ENCODE data around the gene EPN2.

EPN2 gene

DNA sequence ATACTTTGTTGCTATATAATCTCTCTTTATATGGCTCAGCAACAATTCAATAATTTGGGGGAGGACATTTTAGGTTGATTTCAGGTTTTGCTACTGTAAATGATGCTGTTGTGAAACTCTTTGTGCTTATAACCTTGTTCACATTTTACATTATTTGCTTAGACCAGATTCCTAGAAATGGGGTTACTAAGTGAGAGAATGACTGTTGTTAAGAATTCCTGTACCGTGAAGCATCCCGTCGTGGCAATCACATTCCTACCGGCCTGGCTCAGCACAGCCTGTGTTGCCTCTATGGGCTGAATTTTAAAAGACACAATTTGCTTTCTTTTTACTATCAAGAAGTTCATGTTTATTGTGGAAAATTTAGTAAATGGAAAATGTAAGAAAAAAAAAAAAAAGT, 94.0 kb downstream of the EPN2 start:
- DNase-seq (ENCODE audit: low spot score): peak; percentile 91

- DNase-seq (ENCODE audit: low spot score): no peak
These were observed 94.5 kb downstream of the EPN2 start for GRCh38 chr17:19331543-19332245.

DNA sequence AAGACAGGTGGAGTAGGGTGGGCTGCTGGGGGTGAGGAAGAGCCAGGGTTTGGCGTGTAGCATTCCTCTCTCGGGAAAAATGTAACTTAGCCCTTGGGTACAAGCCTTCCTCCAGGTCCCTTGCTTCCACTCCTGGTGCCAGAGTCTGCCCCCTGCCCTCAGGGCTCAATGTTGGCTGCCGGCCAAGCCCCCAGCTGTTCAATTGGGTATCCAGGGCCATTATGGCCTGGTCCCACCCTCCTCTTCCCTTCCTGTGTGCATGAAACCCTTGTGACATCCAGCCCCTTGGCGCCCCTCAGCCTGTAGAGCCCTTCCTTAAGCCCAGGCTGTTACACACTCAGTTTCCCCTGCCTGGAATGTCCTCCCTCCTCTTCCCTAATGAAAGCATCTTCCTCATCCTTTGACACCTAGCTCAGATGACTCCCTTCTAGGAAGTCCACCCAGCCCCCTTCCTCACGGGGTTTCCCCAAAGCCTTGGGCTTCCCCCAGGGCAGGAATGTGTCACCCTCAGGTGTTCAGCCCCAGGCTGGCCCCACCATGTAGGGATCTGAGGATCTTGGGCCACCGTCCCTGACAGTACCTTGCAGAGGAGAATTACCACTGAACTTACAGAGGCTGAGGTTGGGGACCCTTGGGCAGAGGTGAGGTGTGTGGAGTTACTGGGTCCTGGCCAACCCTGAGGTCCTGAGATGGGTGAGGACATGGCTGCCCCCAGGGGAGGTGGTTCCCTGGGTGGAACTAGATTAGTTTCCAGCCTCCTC, 95.4 kb downstream of the EPN2 start:
- DNase-seq (ENCODE audit: low spot score): no peak

- no peak for DNase-seq (ENCODE audit: low spot score)
These were observed 95.9 kb downstream of the EPN2 start for GRCh38 chr17:19333132-19333440.

GRCh38 chr17:19333736-19334290, 96.6 kb downstream of the EPN2 start:
- no peak for DNase-seq (ENCODE audit: low spot score)

DNA sequence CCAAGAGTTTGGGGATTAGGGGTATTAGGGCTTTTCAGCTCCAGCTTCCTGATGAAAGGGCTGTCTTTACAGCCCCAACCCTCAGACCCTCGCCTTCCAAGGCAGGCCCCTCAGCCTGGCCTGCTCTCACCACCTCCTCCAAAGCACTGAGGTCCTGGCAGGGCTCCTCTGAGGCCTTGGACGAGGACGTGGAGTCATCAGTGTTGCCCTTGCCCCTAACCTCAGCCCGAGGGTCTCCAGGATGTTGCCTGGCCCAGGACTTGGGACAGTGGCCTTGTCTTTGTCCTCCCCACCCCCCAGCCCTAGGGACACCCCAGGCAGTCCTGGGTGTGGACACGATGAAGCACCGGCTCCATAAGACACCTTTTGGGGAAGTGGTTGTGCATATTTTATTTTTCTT, 97.2 kb downstream of the EPN2 start:
- no peak for DNase-seq (ENCODE audit: low spot score)

DNA sequence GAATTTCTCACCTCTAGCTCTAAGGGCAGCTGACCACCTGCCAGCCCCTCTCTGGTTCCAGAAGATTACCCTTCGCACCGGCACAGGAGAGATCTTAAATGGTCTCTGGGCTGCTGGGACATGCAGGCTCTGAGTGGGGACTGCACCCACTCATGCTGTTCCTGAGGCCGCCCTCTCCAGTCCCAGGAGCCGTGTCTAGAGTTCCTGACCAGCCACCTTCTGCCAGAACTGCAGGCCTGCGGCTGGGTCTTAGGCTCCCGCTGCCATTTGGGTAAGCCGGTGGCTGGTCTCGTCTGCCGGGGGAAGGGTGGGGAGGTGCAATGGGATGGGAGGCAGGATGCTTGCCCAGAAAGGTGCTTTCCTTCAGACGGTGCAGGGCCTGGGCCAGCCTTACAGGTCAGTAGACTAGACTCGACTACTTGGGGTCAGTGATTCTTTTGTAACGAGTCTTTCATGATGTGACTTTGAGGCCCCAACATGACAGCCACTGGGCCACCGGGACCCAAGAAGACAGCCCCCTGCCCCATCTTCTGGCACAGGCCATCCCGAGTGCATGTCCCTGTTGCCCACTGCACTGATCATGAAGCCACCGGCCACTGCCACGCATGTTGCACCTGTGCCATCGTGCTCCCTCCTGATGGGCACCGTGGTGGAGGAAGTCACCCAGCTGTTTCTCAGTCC, 98.9 kb downstream of the EPN2 start:
- DNase-seq (ENCODE audit: low spot score): no peak

GRCh38 chr17:19336938-19337711, 100.0 kb downstream of the EPN2 start:
- DNase-seq (ENCODE audit: low spot score): no peak

DNA sequence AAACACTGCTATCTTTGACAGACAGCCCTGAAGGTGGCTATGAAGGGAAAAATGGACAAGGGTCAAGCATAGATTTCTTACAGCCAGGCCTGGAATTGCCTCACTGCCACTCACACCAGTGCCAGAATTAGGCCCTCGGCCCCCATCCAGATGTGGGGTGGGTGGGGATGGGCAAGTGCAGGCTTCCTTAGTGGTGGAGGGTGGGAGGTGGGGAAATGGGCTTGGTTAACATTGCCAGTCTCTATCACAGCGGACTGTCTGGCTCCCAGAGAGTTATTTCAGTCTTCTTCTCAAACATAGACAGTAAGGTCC, 100.5 kb downstream of the EPN2 start:
- no peak for DNase-seq (ENCODE audit: low spot score)

DNA sequence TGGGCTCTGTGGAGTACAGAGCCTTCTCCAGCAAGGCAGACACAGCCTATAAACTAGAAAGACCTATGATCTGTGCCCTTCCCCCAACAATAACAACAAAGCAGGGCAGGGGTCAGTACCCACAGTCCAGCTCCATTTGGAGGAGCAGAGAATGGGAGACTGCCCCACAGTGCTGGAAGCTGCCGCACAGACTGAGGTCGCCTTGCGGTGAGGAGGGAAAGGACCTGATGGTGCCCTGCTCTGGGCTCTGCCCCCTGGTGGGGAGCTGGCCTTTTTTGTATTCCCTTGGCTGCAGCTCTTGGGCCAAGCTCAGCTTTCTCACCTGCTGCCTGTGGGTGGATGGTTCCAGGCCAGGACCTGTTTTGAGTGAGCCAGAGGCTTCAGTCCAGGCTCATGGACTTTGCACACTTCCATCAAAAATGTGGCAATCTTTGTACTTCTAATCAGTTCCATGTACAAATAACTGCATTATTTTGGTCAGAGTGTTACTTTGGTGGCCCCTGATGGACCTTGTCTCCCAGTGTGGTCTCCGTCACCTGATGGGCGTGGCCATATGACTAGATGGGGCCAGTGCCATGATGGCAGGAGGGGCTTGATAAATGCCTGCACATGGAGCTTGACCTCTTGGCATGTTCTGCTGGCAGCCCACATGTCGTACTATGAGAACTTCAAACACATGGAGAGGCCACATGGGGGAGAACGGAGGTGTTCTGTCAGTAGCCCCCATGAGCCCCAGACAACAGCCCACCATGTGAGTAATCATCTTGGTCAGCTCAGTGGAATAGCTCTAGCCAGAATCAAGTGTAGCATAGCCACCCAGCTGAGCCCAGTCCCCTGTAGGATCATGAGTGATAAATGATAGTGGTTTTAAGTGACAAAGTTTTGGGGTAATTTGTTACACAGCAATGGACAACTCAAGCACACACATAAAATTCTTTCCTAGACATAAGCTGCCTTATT, 101.1 kb downstream of the EPN2 start:
- peak; percentile 31 for DNase-seq (ENCODE audit: low spot score)

- no peak for DNase-seq (ENCODE audit: low spot score)
These were observed 102.2 kb downstream of the EPN2 start for GRCh38 chr17:19339341-19339815.

GRCh38 chr17:19341211-19341631, 104.1 kb downstream of the EPN2 start:
- DNase-seq (ENCODE audit: low spot score): no peak

DNA sequence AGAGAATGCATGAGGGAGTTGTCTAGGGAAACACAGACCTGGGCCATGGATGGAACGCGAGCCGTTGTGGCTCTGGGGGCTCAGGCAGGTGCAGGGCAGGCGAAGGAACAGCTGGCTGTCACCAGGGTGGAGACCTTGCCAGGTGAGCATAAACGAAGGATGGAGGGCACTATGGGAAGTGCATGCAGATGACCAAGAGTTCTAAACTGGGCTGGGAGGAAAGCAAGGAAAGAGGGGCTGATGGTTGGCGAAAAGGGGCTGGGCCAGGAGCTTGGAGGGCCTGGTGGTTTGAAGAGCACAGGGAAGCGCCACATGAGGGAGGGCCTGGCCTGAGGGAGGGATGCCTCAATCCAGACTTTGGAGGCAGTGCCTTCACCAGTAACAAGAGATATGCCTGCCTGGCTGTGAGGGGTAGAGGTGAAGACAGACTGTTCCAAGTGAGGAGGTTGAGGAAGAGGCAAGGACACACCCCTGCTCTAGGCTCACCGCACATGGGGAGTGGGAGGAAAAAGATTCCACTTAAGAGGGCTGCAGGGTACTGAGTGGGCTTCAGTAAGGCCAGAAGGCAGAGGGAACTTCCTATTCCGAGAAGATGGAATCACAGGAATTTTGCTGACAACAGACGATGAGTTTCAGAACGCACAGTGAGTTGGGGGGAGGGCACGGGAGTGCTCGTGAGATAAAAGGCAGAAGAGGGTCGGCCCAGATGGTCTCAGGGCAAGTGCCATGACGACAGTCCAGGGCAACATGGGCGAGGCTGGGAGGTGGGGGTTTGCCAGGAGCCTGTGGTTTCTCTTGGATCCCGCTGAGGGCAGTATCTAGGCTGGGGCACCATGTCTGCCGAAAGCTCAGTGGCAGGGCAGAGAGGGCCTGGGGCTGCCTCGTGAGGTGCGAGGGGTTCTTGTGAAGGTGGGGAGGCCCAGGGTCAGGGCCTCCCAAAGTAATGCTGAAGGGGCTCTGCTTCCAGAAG, 104.8 kb downstream of the EPN2 start:
- no peak for DNase-seq (ENCODE audit: low spot score)

DNA sequence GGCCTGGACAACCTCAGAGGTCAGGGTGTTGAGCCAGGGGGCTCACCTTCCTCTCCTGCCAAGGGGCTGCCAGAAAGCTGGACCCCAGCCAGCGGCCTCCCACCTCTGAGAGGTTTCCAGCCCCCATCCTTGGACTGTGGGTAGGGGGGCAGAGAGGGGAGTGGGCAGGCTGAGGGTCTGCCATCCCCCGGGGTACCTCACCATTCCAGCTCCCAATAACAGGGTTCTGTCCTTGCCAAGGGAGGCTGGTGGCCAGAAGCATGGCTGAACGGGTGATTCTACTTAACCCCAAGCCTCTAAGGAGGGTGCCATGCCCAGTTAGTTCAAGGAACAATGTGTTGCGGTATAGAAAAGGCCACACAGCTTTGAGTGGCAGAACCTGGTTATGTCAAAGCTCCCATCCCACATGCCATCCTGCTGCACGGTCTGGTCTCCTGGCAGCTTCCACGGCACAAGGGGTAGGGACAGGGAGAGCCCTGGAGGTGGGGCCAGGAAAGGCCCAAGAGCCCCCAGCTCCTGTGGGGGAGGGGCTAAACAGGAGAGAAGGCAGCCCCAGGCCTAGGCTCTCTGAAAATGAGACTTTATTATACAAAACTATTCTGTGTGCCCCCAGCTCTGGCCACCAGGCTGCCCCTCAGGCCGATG, 105.6 kb downstream of the EPN2 start:
- DNase-seq (ENCODE audit: low spot score): no peak

DNA sequence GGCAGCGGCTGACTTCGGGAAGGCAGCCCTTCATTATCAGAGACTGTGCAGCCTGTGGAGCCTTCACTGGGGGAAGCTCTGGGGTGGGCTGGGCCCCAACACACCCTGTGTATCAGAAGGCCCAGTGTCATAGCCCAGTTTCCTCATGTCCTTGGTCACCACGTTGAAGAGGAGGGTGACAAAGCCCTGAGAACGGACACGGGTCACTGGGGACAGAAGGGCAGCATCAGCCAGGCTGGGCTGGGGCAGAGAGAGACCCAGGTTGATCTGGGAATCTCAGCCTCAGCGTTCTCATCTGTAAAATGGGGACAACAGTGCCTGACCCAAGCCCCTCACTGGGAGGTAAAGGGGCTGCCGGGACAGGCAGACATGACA, 106.1 kb downstream of the EPN2 start:
- no peak for DNase-seq (ENCODE audit: low spot score)

DNA sequence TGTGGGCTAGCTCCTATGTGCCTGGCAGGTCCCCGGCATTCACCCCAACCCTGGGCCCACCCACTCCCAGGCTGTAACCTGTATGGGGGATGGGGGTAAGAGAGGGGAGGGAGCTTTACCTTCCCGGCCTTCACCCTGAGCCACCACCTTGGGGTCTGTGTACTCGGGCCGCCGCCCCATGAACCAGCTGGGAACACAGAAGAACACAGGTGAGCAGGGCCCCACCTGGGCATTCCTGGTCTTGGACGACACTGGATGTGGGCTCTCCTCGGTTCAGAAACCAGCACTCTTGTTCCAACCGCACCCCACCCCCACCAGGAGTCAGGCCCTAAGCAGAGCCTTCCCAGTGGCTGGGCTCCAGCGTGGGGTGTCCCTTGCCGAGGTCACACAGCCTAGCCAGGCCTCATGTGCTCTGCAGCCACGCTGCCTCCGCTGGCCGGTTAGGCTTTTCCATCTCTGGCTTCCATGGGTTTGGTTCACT, 106.5 kb downstream of the EPN2 start:
- no peak for DNase-seq (ENCODE audit: low spot score)

DNA sequence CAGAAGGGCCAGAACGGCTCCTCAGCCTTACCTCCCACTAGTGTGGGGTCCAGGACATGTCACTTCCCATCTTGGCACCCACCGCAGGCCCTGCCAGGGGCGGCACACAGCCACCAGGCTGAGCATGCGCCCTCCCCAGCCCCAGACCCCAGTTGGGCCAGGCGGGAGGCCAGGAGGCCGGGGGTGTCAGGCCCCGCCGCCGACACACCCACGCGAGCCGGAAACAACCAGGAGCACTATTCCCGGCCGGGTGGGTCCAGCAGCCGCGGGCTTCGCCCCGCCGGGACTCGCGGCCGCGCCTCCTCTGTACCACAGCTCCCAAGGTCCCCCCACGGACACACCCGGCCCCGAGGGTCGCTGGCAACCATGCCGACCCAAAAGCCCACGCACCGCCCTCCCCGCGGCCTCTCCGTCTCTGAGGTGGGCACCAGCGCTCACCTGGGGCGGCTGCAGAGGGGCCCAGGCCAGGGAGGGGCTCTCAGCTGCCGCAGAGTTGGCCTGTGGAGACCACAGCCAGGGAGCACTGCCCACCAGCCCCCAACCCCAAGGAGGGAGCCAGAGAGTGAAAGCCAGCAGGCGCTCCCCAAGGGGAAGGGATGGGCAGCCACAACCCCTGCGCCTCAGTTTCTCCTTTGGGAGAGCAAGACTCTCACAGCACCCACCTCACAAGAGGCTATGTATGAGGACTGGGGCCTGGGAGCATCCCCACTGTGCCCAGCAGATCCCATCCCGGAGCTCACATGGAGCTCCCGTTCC, 107.3 kb downstream of the EPN2 start:
- DNase-seq (ENCODE audit: low spot score): no peak

DNA sequence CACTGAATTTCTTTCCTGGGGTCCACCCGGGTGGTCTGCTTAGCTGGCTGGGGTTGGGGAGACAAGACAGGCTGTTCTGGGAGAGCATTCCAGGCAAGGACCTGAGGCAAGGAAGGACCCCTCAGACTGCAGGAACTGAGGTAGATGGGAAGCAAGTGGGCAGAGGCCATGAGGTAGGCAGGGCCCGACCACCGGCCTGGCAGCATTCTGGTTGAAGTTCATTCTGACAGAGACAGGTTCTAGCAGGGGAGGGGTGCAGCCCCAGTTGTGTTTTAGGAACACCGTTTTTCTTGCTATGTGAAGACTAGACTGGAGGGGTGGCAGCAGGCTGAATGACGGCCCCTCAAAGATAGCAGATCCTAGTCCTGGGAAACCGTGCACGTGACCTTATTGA, 107.9 kb downstream of the EPN2 start:
- no peak for DNase-seq (ENCODE audit: low spot score)
